SK-N-MC (cell line): Measurements from ENCODE around the gene ZNF274.
A peak's percentile ranks its signal among the peaks of the same experiment; 100 is the strongest.

Experiments
- EZH2 ChIP-seq: fragments of 200-600 bp; sonication (generic); IDR thresholded peaks from one replicate; pipeline ENCODE4 v1.6.1; 2017; ENCODE audit warnings: antibody characterized with exemption
- POLR2AphosphoS5 ChIP-seq: IDR thresholded peaks from 2 replicates; pipeline ENCODE4 v1.6.1; 2012; ENCODE audit warnings: mild to moderate bottlenecking, low read depth, low read length, borderline replicate concordance

GRCh38 chr19:58154679-58155648, 27.9 kb upstream of the ZNF274 start:
- TF ChIP-seq POLR2AphosphoS5: peak; percentile 78
- no peak for TF ChIP-seq EZH2
